Endothelial cell of umbilical vein (primary cell): Measurements from ENCODE around the gene SPG7. TPM values are rescaled to one million over a fixed set of nuclear protein-coding genes. Genes with fewer than 3 reads are reported as not detected.

ENCODE experiments used
- BruUV-seq: library from RNA; stranded (reverse); fragments of 400-500 nt; replicated peaks from 2 replicates; lab custom pipeline; 2021; lab: Mats Ljungman, UMichigan
- CTCF ChIA-PET: fragments of 300-600, 350-600 bp; sonication (Branson Sonifier 250); formaldehyde crosslinking; loops from one replicate; lab custom pipeline; 2021; ENCODE audit warnings: antibody characterized with exemption, inconsistent platforms; lab: Charles Lee
- POLR2A ChIA-PET: fragments of 300-600, 350-600 bp; sonication (Branson Sonifier 250); formaldehyde crosslinking; loops from one replicate; lab custom pipeline; 2021; ENCODE audit warnings: antibody characterized with exemption, inconsistent platforms; lab: Charles Lee
- DNase-seq: peaks from one replicate; pipeline ENCODE4 v3.0.0-alpha.2; 2011; ENCODE audit warnings: low read depth, low spot score
- FAIRE-seq: peaks from 2 replicates; lab custom pipeline; 2011; peaks lifted over from hg19 to GRCh38; lab: Jason Lieb, UNC
- H2AFZ ChIP-seq: 2 replicates; pipeline ENCODE4 v1.6.0; 2012; ENCODE audit warnings: low read depth, low read length, control low read depth, inconsistent platforms
- H3K27ac ChIP-seq: 2 replicates; pipeline ENCODE4 v1.5.1; 2011; ENCODE audit warnings: low read depth, mild to moderate bottlenecking, control low read depth, low read length, moderate library complexity; ENCODE audit not compliant: insufficient read depth
- H3K27me3 ChIP-seq, 2 experiments: 2 replicates each; pipeline versions ENCODE4 v1.6.0 to v1.6.1; 2011; ENCODE audit warnings: low read length in 2 of 2, mixed read lengths in 1 of 2; ENCODE audit not compliant: control insufficient read depth in 2 of 2, insufficient read depth in 2 of 2
- H3K36me3 ChIP-seq, 2 experiments: 2 replicates in 1 of 2; 3 replicates in 1 of 2; pipeline ENCODE4 v1.5.1; 2011; ENCODE audit warnings: low read length in 2 of 2, mild to moderate bottlenecking in 1 of 2, moderate library complexity in 1 of 2; ENCODE audit not compliant: control insufficient read depth in 2 of 2, insufficient read depth in 2 of 2; ENCODE audit errors: extremely low read depth in 1 of 2
- H3K4me1 ChIP-seq: 3 replicates; pipeline ENCODE4 v1.5.1; 2011; ENCODE audit warnings: mild to moderate bottlenecking, low read length; ENCODE audit not compliant: control insufficient read depth, insufficient read depth; ENCODE audit errors: extremely low read depth
- H3K4me2 ChIP-seq: 2 replicates; pipeline ENCODE4 v1.6.1; 2011; ENCODE audit warnings: low read length, control low read depth, mixed read lengths; ENCODE audit not compliant: insufficient read depth
- H3K4me3 ChIP-seq, 3 experiments: fragments of 200-600 bp in 1 of 3; sonication (generic), shearing (Covaris generic) in 1 of 3; replicated peaks in 1 of 3; 2 replicates each; pipeline ENCODE4 v1.5.1; 2011 to 2016; ENCODE audit warnings: control low read depth in 3 of 3, low read length in 3 of 3, mild to moderate bottlenecking in 2 of 3, inconsistent platforms in 1 of 3, low read depth in 1 of 3, moderate library complexity in 1 of 3; ENCODE audit not compliant: insufficient read depth in 1 of 3
- H3K79me2 ChIP-seq: 2 replicates; pipeline ENCODE4 v1.6.0; 2012; ENCODE audit warnings: low read length, inconsistent platforms; ENCODE audit not compliant: control insufficient read depth, insufficient read depth
- H3K9ac ChIP-seq: replicated peaks from 2 replicates; pipeline ENCODE3; 2011; ENCODE audit warnings: low read length, control low read depth; ENCODE audit not compliant: insufficient read depth; ENCODE audit errors: extremely low read depth
- H3K9me1 ChIP-seq: replicated peaks from 3 replicates; pipeline ENCODE4 v1.6.0; 2011; ENCODE audit warnings: mild to moderate bottlenecking, low read length; ENCODE audit not compliant: control insufficient read depth, insufficient read depth; ENCODE audit errors: extremely low read depth
- H3K9me3 ChIP-seq: replicated peaks from 2 replicates; pipeline ENCODE4 v1.5.1; 2012; ENCODE audit warnings: low read length, inconsistent platforms; ENCODE audit not compliant: control insufficient read depth, insufficient read depth
- H4K20me1 ChIP-seq: replicated peaks from 2 replicates; pipeline ENCODE3; 2011; ENCODE audit warnings: mild to moderate bottlenecking, low read length; ENCODE audit not compliant: control insufficient read depth, insufficient read depth; ENCODE audit errors: extremely low read depth
- CTCF ChIP-seq, 2 donors: IDR thresholded peaks; 1 replicate in 1 of 2; 2 replicates in 1 of 2; pipeline ENCODE4 v1.5.1; 2011; ENCODE audit warnings: low read length in 2 of 2, mild to moderate bottlenecking in 2 of 2, moderate library complexity in 2 of 2, control low read depth in 1 of 2, inconsistent platforms in 1 of 2, low read depth in 1 of 2; ENCODE audit not compliant: insufficient read depth in 1 of 2; ENCODE audit errors: extremely low read depth in 1 of 2
- EZH2 ChIP-seq: IDR thresholded peaks from 2 replicates; pipeline ENCODE4 v1.6.1; 2012; ENCODE audit warnings: borderline replicate concordance, low read depth, mild to moderate bottlenecking, moderate library complexity, low read length, inconsistent platforms; ENCODE audit not compliant: severe bottlenecking
- FOS ChIP-seq: IDR thresholded peaks from 2 replicates; pipeline ENCODE4 v1.6.1; 2011; ENCODE audit warnings: mild to moderate bottlenecking, low read length, moderate library complexity, borderline replicate concordance; ENCODE audit not compliant: insufficient read depth
- MAX ChIP-seq: IDR thresholded peaks from 2 replicates; pipeline ENCODE4 v1.6.1; 2011; ENCODE audit not compliant: insufficient read depth, insufficient read length
- MYC ChIP-seq: IDR thresholded peaks from one replicate; pipeline ENCODE4 v1.6.1; 2011; ENCODE audit warnings: mild to moderate bottlenecking, low read depth, low read length
- POLR2A ChIP-seq: IDR thresholded peaks from 2 replicates; pipeline ENCODE4 v1.6.1; 2012; ENCODE audit warnings: low read depth, mild to moderate bottlenecking, control low read depth, low read length
- POLR2AphosphoS5 ChIP-seq: IDR thresholded peaks from 2 replicates; pipeline ENCODE4 v1.6.1; 2012; ENCODE audit warnings: low read depth, mild to moderate bottlenecking, control low read depth, low read length, moderate library complexity; ENCODE audit not compliant: insufficient read depth
- dilution Hi-C: fragments of 300-500 bp; cut with MboI; formaldehyde crosslinking; loops from one replicate; pipeline ENCODE4 v1.15.0; 2019; ENCODE audit warnings: low sequenced_read_pairs; ENCODE audit not compliant: extremely low pct_ligation_motif_present
- intact Hi-C: fragments of 100-400 bp; cut with micrococcal nuclease; formaldehyde crosslinking; loops from one replicate; pipeline ENCODE4 v1.10.0; 2022
- polyA plus RNA-seq, 4 experiments: library from polyadenylated mRNA; depleted of rRNA in 3 of 4; stranded (reverse) in 3 of 4; unstranded in 1 of 4; fragments of >200 nt; gene quantifications; 2 replicates each; pipeline versions ENCODE4 v1.2.1 to v1.2.3, GENCODE V29; 2011 to 2012; ENCODE audit warnings: missing spikeins in 1 of 4
- total RNA-seq: library from RNA; stranded (reverse); gene quantifications from 2 replicates; pipeline ENCODE4 v1.2.3, GENCODE V29; 2021

The SPG7 gene
- total and polyA plus RNA-seq, 2 donors (not counting 3 experiments of a cell fraction or from before 2014, with no cell fraction given), result 90.2 to 146 TPM

GRCh38 chr16:89517128-89517527, 8.9 kb downstream of the SPG7 start:
- dilution Hi-C loops, result no loop called here
- Histone ChIP-seq H3K9me3 (no peaks in the 10 kb centered on the region), H3K36me3 (peaks cover 8 to 42% of the 10 kb centered on the region in 2 experiments), H3K9me1 (no peaks in the 10 kb centered on the region), H3K4me1 (no peaks in the 10 kb centered on the region), H3K27me3 (no peaks in the 10 kb centered on the region), H4K20me1 (no peaks in the 10 kb centered on the region), H3K9ac (no peak overlapping the region), H3K79me2 (peaks cover 44% of the 10 kb centered on the region), H3K4me3 (no peak overlapping the region), H3K27ac (no peak overlapping the region), H3K4me2 (no peak overlapping the region), H2AFZ (no peak overlapping the region)
- DNase-seq (no peak), FAIRE-seq (no peak)
- no peak for TF ChIP-seq MAX
- no peak for TF ChIP-seq FOS
- TF ChIP-seq POLR2AphosphoS5, result no peak
- no TSS peak for BruUV-seq
- intact Hi-C loops, result no loop called here
- POLR2A ChIA-PET, result interaction anchor here (0.6 kb wide), 1 partner anchor 12 kb away, joined by 5 read pairs; no protein-coding TSS in a partner anchor
- CTCF ChIA-PET, result no interaction called here

- ChIA-PET POLR2A (no interaction called here), CTCF (no interaction called here)
- Histone ChIP-seq H3K4me2 (no peak overlapping the region), H3K9ac (no peak overlapping the region), H3K9me1 (no peaks in the 10 kb centered on the region), H3K27ac (no peak overlapping the region), H3K79me2 (peaks cover 55% of the 10 kb centered on the region), H3K27me3 (no peaks in the 10 kb centered on the region), H3K4me3 (no peak overlapping the region), H3K36me3 (peaks cover 4 to 40% of the 10 kb centered on the region in 2 experiments), H4K20me1 (no peaks in the 10 kb centered on the region), H3K4me1 (peaks cover 12% of the 10 kb centered on the region), H3K9me3 (no peaks in the 10 kb centered on the region), H2AFZ (no peak overlapping the region)
- intact Hi-C loops, result loop anchor here (5.0 kb wide), 1 partner anchor 37 kb away; no protein-coding TSS in a partner anchor
- dilution Hi-C loops, result no loop called here
- no peak for FAIRE-seq
- BruUV-seq, result no TSS peak
- DNase-seq, result no peak
- TF ChIP-seq CTCF (IDR thresholded peaks at IDR 0.05; ENCODE audit: extremely low read depth in 1 of 2, insufficient read depth in 1 of 2, low read depth in 1 of 2, low read length in 2 of 2) (no peak), POLR2A (no peak), EZH2 (no peak), MYC (no peak), POLR2AphosphoS5 (no peak)
Observed at GRCh38 chr16:89519881-89520280, 11.7 kb downstream of the SPG7 start.
